NB4 (cell line): Measurements from ENCODE around the gene MAP3K14.

Source experiments
- MYC ChIP-seq: IDR thresholded peaks from 2 replicates; pipeline ENCODE4 v1.6.1; 2011; ENCODE audit warnings: low read depth, low read length
- POLR2A ChIP-seq: IDR thresholded peaks from 2 replicates; pipeline ENCODE4 v1.6.1; 2011; ENCODE audit warnings: mild to moderate bottlenecking; ENCODE audit not compliant: insufficient read length; ENCODE audit errors: extremely low read depth
- TF ChIP-seq, protein P1 (sequence below): IDR thresholded peaks from one replicate; pipeline ENCODE4 v1.5.1; 2012; ENCODE audit warnings: low read depth, low read length
- TF ChIP-seq, protein P2 (sequence below): IDR thresholded peaks from 2 replicates; pipeline ENCODE4 v1.6.1; 2011; ENCODE audit warnings: low read depth, low read length

DNA sequence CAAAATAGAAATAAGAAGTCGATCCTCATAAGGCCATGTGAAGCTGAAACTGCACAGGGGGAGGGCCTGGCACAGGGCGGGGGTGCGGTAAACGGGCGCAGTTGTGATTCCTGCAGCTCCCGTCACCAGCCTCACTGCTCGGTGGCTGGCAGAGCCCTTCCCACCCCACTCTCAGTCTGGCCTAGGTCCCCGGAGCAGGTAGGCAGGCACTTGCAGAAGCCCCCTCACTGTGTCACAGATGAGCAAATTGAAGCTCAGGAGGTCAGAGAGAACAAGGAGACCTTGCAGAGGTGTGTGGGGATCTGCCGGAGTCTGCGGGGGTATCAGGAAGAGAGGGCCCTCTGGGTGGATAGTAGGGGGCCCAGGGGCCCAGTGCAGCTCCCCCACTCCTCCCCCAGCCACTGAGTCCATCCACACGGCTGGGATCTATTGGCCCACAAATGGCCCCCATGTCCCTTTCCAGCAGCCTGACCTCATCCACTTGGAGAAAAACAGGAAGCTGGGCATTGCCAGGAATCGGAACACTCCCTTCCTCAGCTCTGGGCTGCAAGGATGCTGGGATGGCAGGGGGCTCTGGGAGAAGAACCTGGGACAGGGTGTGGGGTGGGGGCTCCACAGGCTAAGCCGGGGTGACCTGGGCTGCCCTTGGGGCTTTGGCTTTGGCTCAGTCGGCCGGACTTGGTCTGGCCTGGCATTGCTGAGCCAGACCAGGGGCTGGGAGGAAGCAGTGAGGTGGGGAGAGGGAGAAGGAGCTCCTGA lies 21.4 kb upstream of the MAP3K14 start:
- TF ChIP-seq, protein P1, sequence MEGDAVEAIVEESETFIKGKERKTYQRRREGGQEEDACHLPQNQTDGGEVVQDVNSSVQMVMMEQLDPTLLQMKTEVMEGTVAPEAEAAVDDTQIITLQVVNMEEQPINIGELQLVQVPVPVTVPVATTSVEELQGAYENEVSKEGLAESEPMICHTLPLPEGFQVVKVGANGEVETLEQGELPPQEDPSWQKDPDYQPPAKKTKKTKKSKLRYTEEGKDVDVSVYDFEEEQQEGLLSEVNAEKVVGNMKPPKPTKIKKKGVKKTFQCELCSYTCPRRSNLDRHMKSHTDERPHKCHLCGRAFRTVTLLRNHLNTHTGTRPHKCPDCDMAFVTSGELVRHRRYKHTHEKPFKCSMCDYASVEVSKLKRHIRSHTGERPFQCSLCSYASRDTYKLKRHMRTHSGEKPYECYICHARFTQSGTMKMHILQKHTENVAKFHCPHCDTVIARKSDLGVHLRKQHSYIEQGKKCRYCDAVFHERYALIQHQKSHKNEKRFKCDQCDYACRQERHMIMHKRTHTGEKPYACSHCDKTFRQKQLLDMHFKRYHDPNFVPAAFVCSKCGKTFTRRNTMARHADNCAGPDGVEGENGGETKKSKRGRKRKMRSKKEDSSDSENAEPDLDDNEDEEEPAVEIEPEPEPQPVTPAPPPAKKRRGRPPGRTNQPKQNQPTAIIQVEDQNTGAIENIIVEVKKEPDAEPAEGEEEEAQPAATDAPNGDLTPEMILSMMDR = no peak
- no peak for TF ChIP-seq POLR2A
- TF ChIP-seq, protein P2, sequence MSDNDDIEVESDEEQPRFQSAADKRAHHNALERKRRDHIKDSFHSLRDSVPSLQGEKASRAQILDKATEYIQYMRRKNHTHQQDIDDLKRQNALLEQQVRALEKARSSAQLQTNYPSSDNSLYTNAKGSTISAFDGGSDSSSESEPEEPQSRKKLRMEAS = no peak
- TF ChIP-seq MYC = no peak
